ENCODE data around the gene RPRD2.

The RPRD2 gene

DNA sequence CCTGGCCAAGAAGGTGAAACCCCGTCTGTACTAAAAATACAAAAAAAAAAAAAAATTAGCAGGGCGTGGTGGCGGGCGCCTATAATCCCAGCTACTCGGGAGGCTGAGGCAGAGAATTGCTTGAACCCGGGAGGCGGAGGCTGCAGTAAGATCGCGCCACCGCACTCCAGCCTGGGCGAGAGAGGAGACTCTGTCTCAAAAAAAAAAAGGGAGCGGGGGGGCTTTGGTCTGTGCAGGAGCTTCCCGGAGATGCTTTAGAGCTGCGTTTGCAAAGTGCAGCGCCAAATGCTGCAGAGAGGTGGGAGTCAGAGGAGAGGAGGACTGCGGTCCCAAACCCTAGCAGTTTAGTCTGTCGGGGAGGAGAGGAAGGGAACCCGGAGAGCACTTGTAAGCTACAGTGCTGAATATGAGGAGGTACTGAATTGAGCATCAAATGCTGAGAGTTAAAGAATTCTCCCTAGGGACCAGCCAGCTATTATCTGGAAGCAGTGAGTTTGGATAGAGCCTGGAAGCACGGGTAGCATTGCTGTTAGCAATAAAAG lies 152.2 kb downstream of the RPRD2 start:
- DNase-seq = peak; percentile 24

DNA sequence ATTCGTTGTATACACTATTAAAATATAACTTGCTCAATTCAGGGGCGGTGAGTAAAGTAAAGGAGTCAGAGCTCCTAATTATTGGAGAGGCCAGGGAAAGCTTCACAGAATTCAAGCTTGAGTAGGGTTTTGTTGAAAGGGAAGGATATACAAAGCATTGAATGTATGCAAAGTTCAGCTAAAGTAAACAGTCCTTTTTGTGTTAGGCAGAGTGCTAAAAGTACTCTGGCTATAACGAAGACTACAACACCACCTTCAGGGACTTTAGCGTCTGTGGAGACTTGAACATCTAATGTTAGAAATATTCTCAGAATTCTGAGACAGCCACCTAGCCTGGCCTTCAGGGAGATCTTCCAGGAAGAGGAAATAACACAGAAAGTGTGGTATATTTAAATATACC lies 152.7 kb downstream of the RPRD2 start:
- DNase-seq = no peak

DNA sequence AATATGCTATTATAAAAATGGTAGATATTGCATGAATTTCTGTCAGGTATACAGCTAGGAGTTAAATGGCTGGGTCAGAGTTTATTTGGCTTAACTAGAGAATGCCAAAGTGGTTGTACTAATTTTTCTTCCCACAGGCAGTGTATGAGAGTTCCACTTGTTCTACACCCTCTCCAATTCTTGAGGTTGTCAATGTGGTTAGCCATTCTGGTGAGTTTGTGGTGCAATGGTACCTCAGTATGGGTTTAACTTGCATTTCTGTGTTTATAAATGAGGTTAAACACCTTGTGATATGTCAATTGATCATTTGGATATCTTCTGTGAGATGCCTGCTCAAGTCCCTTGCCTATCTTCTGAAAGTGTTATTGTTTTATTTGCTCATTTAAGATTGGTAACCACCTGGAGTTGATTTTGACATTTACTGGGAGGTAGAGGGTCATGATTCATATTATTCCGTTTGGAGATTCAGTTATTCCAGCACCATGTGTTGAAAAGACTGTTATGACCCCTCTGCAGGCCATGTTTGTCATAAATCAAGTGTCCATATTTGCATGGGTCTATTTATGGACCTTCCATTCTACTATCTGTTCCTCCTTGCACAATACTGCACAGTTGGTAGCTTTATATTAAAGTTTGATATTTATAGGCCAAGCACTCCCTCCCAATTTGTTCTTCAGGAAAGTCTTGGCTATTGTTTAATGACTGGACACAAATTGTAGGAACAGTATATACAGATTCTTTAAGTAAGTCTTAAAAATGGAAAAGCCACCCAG lies 157.4 kb downstream of the RPRD2 start:
- no peak for DNase-seq

DNA sequence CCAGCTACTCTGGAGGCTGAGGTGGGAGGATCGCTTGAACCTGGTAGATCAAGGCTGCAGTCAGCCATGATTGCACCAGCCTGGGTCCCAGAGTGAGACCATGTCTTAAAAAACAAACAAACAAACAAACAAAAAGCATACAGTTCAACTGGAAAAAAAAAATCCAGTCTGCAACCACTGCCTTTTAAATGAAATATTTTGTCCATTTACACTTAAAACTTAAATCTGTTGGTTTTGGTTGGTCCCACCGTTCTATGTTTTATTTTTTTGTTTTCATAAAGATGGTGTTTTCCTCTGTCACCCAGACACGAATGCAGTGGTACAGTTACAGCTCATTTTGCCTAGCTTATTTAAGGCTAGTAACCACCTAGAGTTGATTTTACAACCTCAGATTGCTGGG lies 161.4 kb downstream of the RPRD2 start:
- DNase-seq = no peak
